ENCODE measurements around the gene KIRREL3.

Gene KIRREL3

GRCh38 chr11:126460417-126461095 lies 540.0 kb downstream of the KIRREL3 start:
- no peak for TF ChIP-seq SPI1 (IDR thresholded peaks at IDR 0.05; ENCODE audit: borderline replicate concordance, low read depth)
- no peak for TF ChIP-seq CTCF (IDR thresholded peaks at IDR 0.05; ENCODE audit: insufficient read depth, low read length)
- TF ChIP-seq REST (IDR thresholded peaks at IDR 0.05; ENCODE audit: insufficient replicate concordance, low read depth), result no peak
- TF ChIP-seq POLR2AphosphoS5 (IDR thresholded peaks at IDR 0.05; ENCODE audit: low read depth), result no peak
- no peak for TF ChIP-seq GABPA (IDR thresholded peaks at IDR 0.05; ENCODE audit: low read depth)
- Histone ChIP-seq H3K27ac (replicated peaks) (no peak overlapping the region), H3K27me3 (ENCODE audit: insufficient read depth, poor library complexity, severe bottlenecking) (no peaks in the 10 kb centered on the region), H3K4me3 (replicated peaks; ENCODE audit: insufficient read depth, low read length) (no peak overlapping the region)
- no peak for DNase-seq (ENCODE audit: low read depth in 1 of 2, low spot score in 1 of 2)

- Histone ChIP-seq H3K4me3 (replicated peaks; ENCODE audit: insufficient read depth, low read length) (no peak overlapping the region), H3K27me3 (ENCODE audit: insufficient read depth, poor library complexity, severe bottlenecking) (no peaks in the 10 kb centered on the region), H3K27ac (replicated peaks) (no peak overlapping the region)
- DNase-seq (ENCODE audit: low read depth in 1 of 2, low spot score in 1 of 2), result no peak
- TF ChIP-seq GABPA (IDR thresholded peaks at IDR 0.05; ENCODE audit: low read depth) (no peak), POLR2AphosphoS5 (IDR thresholded peaks at IDR 0.05; ENCODE audit: low read depth) (no peak), SPI1 (IDR thresholded peaks at IDR 0.05; ENCODE audit: borderline replicate concordance, low read depth) (no peak), REST (IDR thresholded peaks at IDR 0.05; ENCODE audit: insufficient replicate concordance, low read depth) (no peak), CTCF (IDR thresholded peaks at IDR 0.05; ENCODE audit: insufficient read depth, low read length) (no peak)
Measured at GRCh38 chr11:126459691-126460281, 540.8 kb downstream of the KIRREL3 start.

GRCh38 chr11:126457817-126458216 lies 542.8 kb downstream of the KIRREL3 start:
- Histone ChIP-seq H3K4me3 (replicated peaks; ENCODE audit: insufficient read depth, low read length) (no peak overlapping the region), H3K27ac (replicated peaks) (no peak overlapping the region), H3K27me3 (ENCODE audit: insufficient read depth, poor library complexity, severe bottlenecking) (no peaks in the 10 kb centered on the region)
- no peak for DNase-seq (ENCODE audit: low read depth in 1 of 2, low spot score in 1 of 2)
- TF ChIP-seq SPI1 (IDR thresholded peaks at IDR 0.05; ENCODE audit: borderline replicate concordance, low read depth), result no peak
- TF ChIP-seq POLR2AphosphoS5 (IDR thresholded peaks at IDR 0.05; ENCODE audit: low read depth), result no peak
- TF ChIP-seq REST (IDR thresholded peaks at IDR 0.05; ENCODE audit: insufficient replicate concordance, low read depth), result no peak
- no peak for TF ChIP-seq CTCF (IDR thresholded peaks at IDR 0.05; ENCODE audit: insufficient read depth, low read length)
- no peak for TF ChIP-seq GABPA (IDR thresholded peaks at IDR 0.05; ENCODE audit: low read depth)

All from HL-60 (cell line).